Omental fat pad (tissue), 4 donors: ENCODE data around the gene CFAP45. TPM values are rescaled to one million over a fixed set of nuclear protein-coding genes. Genes with fewer than 3 reads are reported as not detected.
A peak's percentile ranks its signal among the peaks of the same experiment; 100 is the strongest.

Experiments
- ATAC-seq: fragments of 150-250 bp; one replicate; pipeline ENCODE4 v1.9.1; 2016; ENCODE audit warnings: mild to moderate bottlenecking, moderate library complexity; ENCODE audit not compliant: low FRiP score
- DNase-seq: peaks from one replicate; pipeline ENCODE4 v3.0.0-alpha.2; 2019; ENCODE audit warnings: low spot score
- total RNA-seq, 4 donors: library from RNA; depleted of rRNA; stranded (reverse); fragments of >200 nt; gene quantifications; one replicate each; pipeline ENCODE4 v1.1.0, GENCODE V29; 2016
- TF ChIP-seq, protein P1 (sequence below), 3 donors: fragments of 450-650 bp; IDR thresholded peaks; one replicate each; pipeline ENCODE4 v1.5.1; 2016 to 2017; ENCODE audit warnings: antibody characterized with exemption in 3 of 3, mild to moderate bottlenecking in 3 of 3, moderate library complexity in 2 of 3

CFAP45 gene
- total RNA-seq, 4 donors from 2014 or later = 0.84 to 5.3 (median 0.95) TPM; not detected in 1

GRCh38 chr1:159859767-159860322 is 40.1 kb downstream of the CFAP45 start:
- no peak for ATAC-seq
- no peak for DNase-seq

GRCh38 chr1:159857889-159858288 is 42.1 kb downstream of the CFAP45 start:
- TF ChIP-seq, protein P1, sequence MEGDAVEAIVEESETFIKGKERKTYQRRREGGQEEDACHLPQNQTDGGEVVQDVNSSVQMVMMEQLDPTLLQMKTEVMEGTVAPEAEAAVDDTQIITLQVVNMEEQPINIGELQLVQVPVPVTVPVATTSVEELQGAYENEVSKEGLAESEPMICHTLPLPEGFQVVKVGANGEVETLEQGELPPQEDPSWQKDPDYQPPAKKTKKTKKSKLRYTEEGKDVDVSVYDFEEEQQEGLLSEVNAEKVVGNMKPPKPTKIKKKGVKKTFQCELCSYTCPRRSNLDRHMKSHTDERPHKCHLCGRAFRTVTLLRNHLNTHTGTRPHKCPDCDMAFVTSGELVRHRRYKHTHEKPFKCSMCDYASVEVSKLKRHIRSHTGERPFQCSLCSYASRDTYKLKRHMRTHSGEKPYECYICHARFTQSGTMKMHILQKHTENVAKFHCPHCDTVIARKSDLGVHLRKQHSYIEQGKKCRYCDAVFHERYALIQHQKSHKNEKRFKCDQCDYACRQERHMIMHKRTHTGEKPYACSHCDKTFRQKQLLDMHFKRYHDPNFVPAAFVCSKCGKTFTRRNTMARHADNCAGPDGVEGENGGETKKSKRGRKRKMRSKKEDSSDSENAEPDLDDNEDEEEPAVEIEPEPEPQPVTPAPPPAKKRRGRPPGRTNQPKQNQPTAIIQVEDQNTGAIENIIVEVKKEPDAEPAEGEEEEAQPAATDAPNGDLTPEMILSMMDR (IDR thresholded peaks at IDR 0.05) = no peak
- no peak for ATAC-seq
- no peak for DNase-seq

More at GRCh38 chr1:159859767-159860322, 40.1 kb downstream of the CFAP45 start:
- TF ChIP-seq, protein P1 (IDR thresholded peaks at IDR 0.05) = no peak

GRCh38 chr1:159856576-159856975 is 43.4 kb downstream of the CFAP45 start:
- DNase-seq (no peak), ATAC-seq (no peak)
- TF ChIP-seq, protein P1 (IDR thresholded peaks at IDR 0.05) = no peak

- no peak for DNase-seq
- no peak for ATAC-seq
- TF ChIP-seq, protein P1 (IDR thresholded peaks at IDR 0.05) = no peak
These were observed 44.3 kb downstream of the CFAP45 start for GRCh38 chr1:159855709-159856108.

DNA sequence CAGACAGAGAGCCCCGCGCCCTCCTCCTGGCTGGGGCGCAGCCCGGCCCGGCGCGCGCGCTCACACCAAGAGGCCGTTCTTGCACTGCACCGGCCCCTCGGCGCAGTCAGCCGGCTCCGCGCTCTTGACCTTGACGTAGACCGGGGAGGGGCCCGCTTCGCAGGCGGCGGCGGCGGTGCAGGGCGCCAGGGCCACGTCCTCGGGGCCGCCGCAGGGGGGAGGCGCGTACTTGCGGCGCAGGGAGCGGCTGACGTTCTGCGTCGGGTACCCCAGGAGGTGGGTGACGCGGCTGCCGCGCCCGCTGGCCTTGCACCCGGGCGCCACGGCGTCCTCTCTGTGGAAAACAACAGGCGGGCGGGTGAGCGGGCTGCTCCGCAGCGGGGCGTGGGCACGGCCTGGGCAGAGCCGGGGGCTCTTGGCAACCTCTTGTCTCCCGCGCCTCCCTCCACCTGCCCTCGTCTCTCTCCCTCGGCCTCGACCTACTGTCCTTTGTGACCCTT is 45.2 kb downstream of the CFAP45 start:
- TF ChIP-seq, protein P1 (IDR thresholded peaks at IDR 0.05) = no peak
- ATAC-seq (peak; percentile 96), DNase-seq (peak; percentile 36)

DNA sequence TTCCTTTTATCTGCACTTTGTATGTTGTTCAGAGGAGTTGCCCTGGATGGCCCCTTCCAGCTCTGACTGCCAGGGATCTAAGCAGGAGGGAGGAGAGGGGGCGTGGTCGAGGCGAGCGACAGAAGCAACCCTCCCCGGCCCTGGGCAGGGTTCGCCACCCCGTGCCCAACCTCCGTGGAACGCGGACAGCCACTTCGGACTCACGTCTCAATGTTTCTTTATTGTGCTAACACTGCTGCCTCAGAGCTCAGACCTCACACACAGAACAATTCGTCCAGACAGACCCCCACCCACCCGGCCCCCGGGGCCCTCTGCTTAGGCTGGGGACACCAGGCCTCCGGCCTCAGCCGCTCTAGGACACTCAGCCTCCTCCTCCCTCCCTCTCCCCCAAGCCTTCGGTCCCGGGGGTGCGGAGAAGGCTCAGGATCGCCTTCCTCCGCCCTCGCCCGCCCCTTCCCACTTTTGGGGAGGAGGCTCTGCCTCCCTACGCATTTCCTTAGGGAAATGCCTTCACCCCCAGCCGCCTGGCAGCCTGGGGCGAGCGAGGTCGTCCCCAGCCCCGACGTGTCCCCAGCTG is 45.8 kb downstream of the CFAP45 start:
- TF ChIP-seq, protein P1 (IDR thresholded peaks at IDR 0.05) = no peak
- peak; percentile 58 for ATAC-seq
- DNase-seq = peak; percentile 51
